IMR-90 (cell line): Measurements from ENCODE around the gene DPP10. TPM values are rescaled to one million over a fixed set of nuclear protein-coding genes. Genes with fewer than 3 reads are reported as not detected.

Source experiments
- ATAC-seq: fragments of 200-7000 bp; cut with Tn5 transposase; 2 replicates; pipeline ENCODE4 v1.9.1; 2020; ENCODE audit warnings: low read depth, mild to moderate bottlenecking, moderate library complexity
- BruUV-seq: library from RNA; stranded (reverse); fragments of 400-500 nt; replicated peaks from 2 replicates; lab custom pipeline; 2021; lab: Mats Ljungman, UMichigan
- CTCF ChIA-PET: fragments of 300-600 bp; formaldehyde crosslinking; extraction: SDS; loops from one replicate; lab custom pipeline; 2021; ENCODE audit warnings: antibody characterized with exemption; lab: Yijun Ruan, JAX
- POLR2A ChIA-PET: fragments of 300-600 bp; sonication (Branson Sonifier 250); formaldehyde crosslinking; loops from one replicate; lab custom pipeline; 2022; ENCODE audit warnings: antibody characterized with exemption; ENCODE audit not compliant: unreplicated experiment; lab: Charles Lee
- DNase-seq: peaks from one replicate; pipeline ENCODE4 v3.0.0; 2013
- H2AFZ ChIP-seq: replicated peaks from 2 replicates; pipeline ENCODE3; 2013; ENCODE audit warnings: low read length, mild to moderate bottlenecking; ENCODE audit not compliant: poor library complexity
- H2AK5ac ChIP-seq: 2 replicates; pipeline ENCODE4 v1.6.1; 2013; ENCODE audit warnings: low read depth, low read length, inconsistent platforms
- H2AK9ac ChIP-seq: replicated peaks from 2 replicates; pipeline ENCODE3; 2013; ENCODE audit warnings: mild to moderate bottlenecking, low read depth, low read length, moderate library complexity; ENCODE audit not compliant: poor library complexity
- H2BK120ac ChIP-seq: 2 replicates; pipeline ENCODE4 v1.6.1; 2013; ENCODE audit warnings: low read depth, low read length, inconsistent platforms
- H2BK15ac ChIP-seq: 3 replicates; pipeline ENCODE4 v1.6.1; 2013; ENCODE audit warnings: low read depth, low read length, inconsistent platforms
- H2BK20ac ChIP-seq: 2 replicates; pipeline ENCODE4 v1.6.1; 2013; ENCODE audit warnings: low read depth, mild to moderate bottlenecking, inconsistent platforms, low read length, moderate library complexity
- H2BK5ac ChIP-seq: 2 replicates; pipeline ENCODE4 v1.6.1; 2013; ENCODE audit warnings: mild to moderate bottlenecking, low read depth, low read length, inconsistent platforms; ENCODE audit not compliant: poor library complexity, severe bottlenecking
- H3K14ac ChIP-seq: replicated peaks from 2 replicates; pipeline ENCODE4 v1.6.1; 2013; ENCODE audit warnings: low read depth, low read length, inconsistent platforms
- H3K18ac ChIP-seq: 2 replicates; pipeline ENCODE4 v1.6.1; 2013; ENCODE audit warnings: low read depth, low read length, control low read depth
- H3K23ac ChIP-seq: 2 replicates; pipeline ENCODE4 v1.6.1; 2013; ENCODE audit warnings: low read depth, low read length, inconsistent platforms
- H3K27ac ChIP-seq: 2 replicates; pipeline ENCODE4 v1.5.1; 2013; ENCODE audit warnings: mild to moderate bottlenecking, control low read depth, low read length; ENCODE audit not compliant: insufficient read depth
- H3K27me3 ChIP-seq: 2 replicates; pipeline ENCODE4 v1.6.1; 2013; ENCODE audit warnings: low read length; ENCODE audit not compliant: control insufficient read depth, insufficient read depth
- H3K36me3 ChIP-seq: 2 replicates; pipeline ENCODE4 v1.6.1; 2013; ENCODE audit warnings: low read length, mixed read lengths; ENCODE audit not compliant: control insufficient read depth, insufficient read depth
- H3K4ac ChIP-seq: 2 replicates; pipeline ENCODE4 v1.6.1; 2013; ENCODE audit warnings: low read depth, low read length, inconsistent platforms
- H3K4me1 ChIP-seq: 2 replicates; pipeline ENCODE4 v1.6.1; 2013; ENCODE audit warnings: low read length, mixed read lengths; ENCODE audit not compliant: control insufficient read depth, insufficient read depth
- H3K4me2 ChIP-seq: 2 replicates; pipeline ENCODE4 v1.6.1; 2013; ENCODE audit warnings: low read depth, mild to moderate bottlenecking, control low read depth, low read length, moderate library complexity
- H3K4me3 ChIP-seq: 2 replicates; pipeline ENCODE4 v1.5.1; 2013; ENCODE audit warnings: low read depth, mild to moderate bottlenecking, control low read depth, low read length, moderate library complexity; ENCODE audit not compliant: insufficient read depth
- H3K56ac ChIP-seq: 2 replicates; pipeline ENCODE4 v1.6.1; 2013; ENCODE audit warnings: low read length, inconsistent platforms; ENCODE audit not compliant: insufficient read depth; ENCODE audit errors: extremely low read depth
- H3K79me1 ChIP-seq, 2 experiments: 2 replicates each; pipeline ENCODE4 v1.6.1; 2013; ENCODE audit warnings: low read length in 2 of 2, inconsistent platforms in 1 of 2, low read depth in 1 of 2
- H3K9ac ChIP-seq: 2 replicates; pipeline ENCODE4 v1.6.1; 2013; ENCODE audit warnings: low read depth, low read length, control low read depth
- H3K9me1 ChIP-seq: 2 replicates; pipeline ENCODE4 v1.6.1; 2013; ENCODE audit warnings: low read length, inconsistent platforms; ENCODE audit not compliant: insufficient read depth
- H3K9me3 ChIP-seq: 2 replicates; pipeline ENCODE4 v1.6.1; 2013; ENCODE audit warnings: low read length; ENCODE audit not compliant: control insufficient read depth, insufficient read depth
- H4K20me1 ChIP-seq: 2 replicates; pipeline ENCODE4 v1.6.1; 2013; ENCODE audit warnings: low read length, inconsistent platforms; ENCODE audit not compliant: insufficient read depth
- H4K5ac ChIP-seq: 2 replicates; pipeline ENCODE4 v1.6.1; 2013; ENCODE audit warnings: mild to moderate bottlenecking, low read depth, low read length, control low read depth
- H4K8ac ChIP-seq, 2 experiments: 2 replicates each; pipeline ENCODE4 v1.6.1; 2013; ENCODE audit warnings: low read depth in 2 of 2, low read length in 2 of 2, control low read depth in 1 of 2, inconsistent platforms in 1 of 2
- H4K91ac ChIP-seq: 2 replicates; pipeline ENCODE4 v1.6.1; 2013; ENCODE audit warnings: low read depth, low read length, inconsistent platforms; ENCODE audit not compliant: insufficient read depth
- CTCF ChIP-seq: conservative IDR thresholded peaks from 2 replicates; pipeline ENCODE4 v1.5.1; 2012; ENCODE audit warnings: mild to moderate bottlenecking, low read depth, low read length, improper control_type of control experiment
- WGBS, 2 experiments: methylation state at CpG; one replicate each; pipeline versions ENCODE4 v1.1.5 to v1.1.7; 2013; ENCODE audit warnings: missing lambda C conversion rate in 2 of 2; ENCODE audit not compliant: insufficient read length in 1 of 2; ENCODE audit errors: extremely low coverage in 2 of 2; 5-methylcytosine and 5-hydroxymethylcytosine counted together
- dilution Hi-C: fragments of 300-500 bp; cut with HindIII; formaldehyde crosslinking; loops from one replicate; pipeline ENCODE4 v1.14.3; 2018; ENCODE audit warnings: low sequenced_read_pairs; ENCODE audit not compliant: unreplicated experiment
- in situ Hi-C: fragments of 300-500 bp; cut with MboI; formaldehyde crosslinking; loops from 3 replicates; pipeline ENCODE4 v1.14.3; 2019; ENCODE audit warnings: low sequenced_read_pairs, inconsistent platforms, mixed read lengths
- intact Hi-C: fragments of 100-400 bp; cut with micrococcal nuclease; formaldehyde crosslinking; loops from 2 replicates; pipeline ENCODE4 v1.10.0; 2022
- polyA plus RNA-seq, 3 experiments: library from polyadenylated mRNA; depleted of rRNA; stranded (reverse); fragments of >200 nt; gene quantifications; 2 replicates each; pipeline ENCODE4 v1.2.3, GENCODE V29; 2012; ENCODE audit warnings: low replicate concordance in 1 of 3
- total RNA-seq: library from RNA; depleted of rRNA; stranded (reverse); fragments of >200 nt; gene quantifications from 2 replicates; pipeline ENCODE4 v1.2.3, GENCODE V29; 2012

DPP10 gene
- total and polyA plus RNA-seq, 2 of the 4 experiments (the other 2 are of a cell fraction) = not detected

- no peak overlapping the region for H2AFZ ChIP-seq
- dilution Hi-C loops = no loop called here
- TF ChIP-seq CTCF = no peak
- no peaks in the 10 kb centered on the region for H3K79me1 ChIP-seq
- in situ Hi-C loops = no loop called here
- H3K4me1 ChIP-seq = no peaks in the 10 kb centered on the region
- no CpG with 5 or more reads among the region's 2 CpGs for WGBS, 2 experiments
- no peak overlapping the region for H3K4me3 ChIP-seq
- no peak overlapping the region for H2BK5ac ChIP-seq
- H3K9me1 ChIP-seq = no peaks in the 10 kb centered on the region
- no peaks in the 10 kb centered on the region for H3K27me3 ChIP-seq
- no peaks in the 10 kb centered on the region for H4K20me1 ChIP-seq
- H3K36me3 ChIP-seq = no peaks in the 10 kb centered on the region
- DNase-seq (no peak), ATAC-seq (no peak)
- BruUV-seq = no TSS peak
- CTCF ChIA-PET = no interaction called here
- H3K18ac ChIP-seq = no peak overlapping the region
- intact Hi-C loops = no loop called here
- H4K8ac ChIP-seq = no peak overlapping the region
- no peak overlapping the region for H3K4ac ChIP-seq
- POLR2A ChIA-PET = no interaction called here
- H2AK5ac ChIP-seq = no peak overlapping the region
- no peak overlapping the region for H3K14ac ChIP-seq
- no peak overlapping the region for H2BK20ac ChIP-seq
- H2BK15ac ChIP-seq = no peak overlapping the region
- no peak overlapping the region for H4K91ac ChIP-seq
- H3K9ac ChIP-seq = no peak overlapping the region
- H3K4me2 ChIP-seq = no peak overlapping the region
- no peak overlapping the region for H3K23ac ChIP-seq
- no peak overlapping the region for H4K5ac ChIP-seq
- H3K56ac ChIP-seq = no peak overlapping the region
- no peak overlapping the region for H3K27ac ChIP-seq
- peaks cover 4% of the 10 kb centered on the region; the same call in 1 of the 2 replicates for H3K9me3 ChIP-seq
- H2BK120ac ChIP-seq = no peak overlapping the region
- H2AK9ac ChIP-seq = no peak overlapping the region
These were observed 1331.9 kb downstream of the DPP10 start for GRCh38 chr2:115774361-115774760.
